ENCODE measurements around the gene CMIP.

Gene CMIP

DNA sequence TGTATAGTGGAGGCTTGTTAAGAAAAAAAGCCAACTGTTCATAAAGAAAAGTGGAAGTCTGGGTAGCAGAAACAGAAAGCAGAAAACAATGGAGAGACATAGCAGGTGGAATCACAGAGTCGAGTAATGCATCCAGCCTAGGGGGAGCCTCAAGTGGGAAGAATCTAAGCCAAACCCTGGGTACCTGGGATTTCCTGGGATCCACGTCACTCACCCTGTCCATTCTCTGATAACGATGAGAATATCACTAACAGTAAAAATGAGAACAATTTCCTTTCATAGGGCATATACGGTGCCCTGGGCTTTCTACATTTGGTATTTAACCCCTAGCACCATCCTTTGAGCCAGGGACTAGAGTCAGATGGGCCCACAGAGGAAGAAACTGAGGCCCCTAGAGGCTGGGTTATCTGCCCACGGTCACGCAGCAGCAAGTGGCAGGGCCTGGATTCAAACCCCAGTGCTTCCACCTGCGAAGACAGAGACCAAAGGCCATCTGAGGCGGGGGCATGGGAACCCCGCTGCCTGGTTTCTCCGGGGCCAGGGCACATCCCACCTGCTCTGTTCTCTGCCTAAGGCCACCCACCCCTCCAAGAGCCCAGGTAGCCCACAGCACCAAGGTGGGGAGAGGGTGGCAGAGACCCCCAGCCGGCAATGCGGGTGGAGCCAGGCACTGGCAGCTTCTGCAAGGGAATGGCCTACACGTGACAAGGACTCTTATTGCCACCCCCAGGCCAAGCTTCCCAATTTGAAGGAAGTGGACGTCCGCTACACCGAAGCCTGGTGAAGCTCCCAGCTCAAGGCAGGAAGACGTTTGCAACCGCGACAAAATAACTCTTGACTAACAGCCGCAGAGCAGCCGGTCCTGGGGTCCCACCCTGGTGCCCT, 264.6 kb downstream of the CMIP start:
- Histone ChIP-seq H3K4me1 (ENCODE audit: control insufficient read depth, insufficient read depth, low read length) (peaks cover 28% of the 10 kb centered on the region), H3K27ac (ENCODE audit: insufficient read depth, low read depth, low read length, poor library complexity, severe bottlenecking) (no peak overlapping the region), H3K9me3 (ENCODE audit: control insufficient read depth, low read length) (no peaks in the 10 kb centered on the region), H3K36me3 (ENCODE audit: control insufficient read depth, insufficient read depth, low read length) (peaks cover 25% of the 10 kb centered on the region), H3K27me3 (ENCODE audit: control insufficient read depth, insufficient read depth, low read length, poor library complexity, severe bottlenecking) (no peaks in the 10 kb centered on the region), H3K4me3 (ENCODE audit: insufficient read depth, low read depth, low read length) (no peak overlapping the region)
- WGBS, 2 experiments, result 85 to 88% methylated on average over 21 of the region's 21 CpGs

DNA sequence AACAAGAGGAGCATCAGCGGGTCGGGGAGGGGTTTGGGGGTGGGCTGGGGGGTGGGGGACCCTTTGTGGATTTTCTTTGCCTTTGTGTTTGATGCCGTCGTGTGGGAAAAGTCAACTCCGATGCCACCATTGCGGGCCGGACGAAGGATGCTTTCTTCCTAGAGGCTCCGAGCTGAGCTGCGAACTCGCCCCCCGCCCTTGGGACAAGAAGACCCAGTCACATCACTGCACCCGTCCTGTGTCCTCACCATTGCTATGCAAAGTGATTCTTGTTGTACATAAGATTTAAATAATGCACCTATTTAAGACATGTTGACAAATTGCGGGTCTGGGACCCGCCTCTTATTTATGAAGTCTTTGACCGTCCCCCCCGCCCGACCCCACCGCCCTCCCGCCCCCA, 265.4 kb downstream of the CMIP start:
- H3K27me3 ChIP-seq (ENCODE audit: control insufficient read depth, insufficient read depth, low read length, poor library complexity, severe bottlenecking), result no peaks in the 10 kb centered on the region
- no peak overlapping the region for H3K4me3 ChIP-seq (ENCODE audit: insufficient read depth, low read depth, low read length)
- H3K27ac ChIP-seq (ENCODE audit: insufficient read depth, low read depth, low read length, poor library complexity, severe bottlenecking), result no peak overlapping the region
- H3K9me3 ChIP-seq (ENCODE audit: control insufficient read depth, low read length), result no peaks in the 10 kb centered on the region
- peaks cover 20% of the 10 kb centered on the region for H3K36me3 ChIP-seq (ENCODE audit: control insufficient read depth, insufficient read depth, low read length)
- WGBS, 2 experiments, result 68 to 72% methylated on average over 20 of the region's 20 CpGs
- peaks cover 28% of the 10 kb centered on the region for H3K4me1 ChIP-seq (ENCODE audit: control insufficient read depth, insufficient read depth, low read length)

DNA sequence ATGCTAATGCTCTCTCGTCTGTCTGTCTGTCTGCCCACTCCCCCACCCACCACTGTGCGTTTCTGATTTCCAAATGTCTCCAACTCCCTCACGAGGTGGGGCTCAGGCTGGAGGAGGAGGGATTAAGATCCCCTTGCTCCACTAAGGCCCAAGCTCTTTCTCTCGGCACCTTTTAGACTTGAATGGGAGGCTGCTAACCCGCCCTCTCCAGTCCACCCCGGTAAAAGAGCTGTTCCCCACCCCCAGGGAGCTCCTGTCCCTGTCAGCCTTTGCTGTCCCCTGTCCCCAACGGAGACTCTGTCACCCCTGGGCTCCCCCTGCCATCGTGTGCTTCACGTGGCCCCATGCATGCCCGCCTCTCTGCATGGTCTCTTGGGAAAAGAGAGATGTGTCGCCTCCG, 266.0 kb downstream of the CMIP start:
- no peaks in the 10 kb centered on the region for H3K9me3 ChIP-seq (ENCODE audit: control insufficient read depth, low read length)
- H3K4me3 ChIP-seq (ENCODE audit: insufficient read depth, low read depth, low read length), result no peak overlapping the region
- peak overlapping the region; percentile 42 for H3K27ac ChIP-seq (ENCODE audit: insufficient read depth, low read depth, low read length, poor library complexity, severe bottlenecking)
- H3K27me3 ChIP-seq (ENCODE audit: control insufficient read depth, insufficient read depth, low read length, poor library complexity, severe bottlenecking), result no peaks in the 10 kb centered on the region
- WGBS, 2 experiments, result 9 to 15% methylated on average over 10 to 12 of the region's 12 CpGs
- H3K4me1 ChIP-seq (ENCODE audit: control insufficient read depth, insufficient read depth, low read length), result peaks cover 28% of the 10 kb centered on the region
- H3K36me3 ChIP-seq (ENCODE audit: control insufficient read depth, insufficient read depth, low read length), result peaks cover 16% of the 10 kb centered on the region

DNA sequence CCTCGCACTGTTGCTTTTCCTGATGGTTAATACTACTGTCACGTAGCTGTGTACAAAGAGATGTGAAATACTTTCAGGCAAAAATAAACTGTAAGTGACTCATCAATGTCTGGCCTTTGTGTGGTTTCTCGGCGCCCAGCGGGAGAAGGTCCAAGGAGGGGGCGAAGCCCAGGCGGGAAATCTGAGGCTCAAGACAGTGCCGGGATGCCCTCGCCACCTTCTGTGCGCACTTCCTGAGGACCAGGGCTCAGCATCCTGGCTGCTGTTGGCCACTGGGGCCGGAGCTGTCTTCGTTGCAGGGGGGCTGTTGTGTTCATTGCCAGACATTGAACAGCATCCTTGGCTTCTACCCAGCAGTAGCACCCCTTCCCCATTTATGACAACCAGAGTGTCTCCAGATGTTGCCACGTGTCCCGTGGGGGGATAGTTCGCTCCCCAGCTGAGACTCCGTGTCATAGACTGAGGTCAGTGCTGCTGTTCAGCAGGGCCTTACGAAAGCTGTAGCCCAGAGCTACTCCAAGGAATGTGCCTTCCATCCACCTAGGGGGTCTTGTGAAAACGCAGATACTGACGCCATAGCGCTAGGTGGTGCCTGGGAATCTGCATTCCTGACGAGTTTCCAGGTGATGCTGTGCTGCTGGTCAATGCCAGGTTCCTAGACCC, 267.2 kb downstream of the CMIP start:
- peak overlapping the region; percentile 38 for H3K27ac ChIP-seq (ENCODE audit: insufficient read depth, low read depth, low read length, poor library complexity, severe bottlenecking)
- 30 to 35% methylated on average over 21 of the region's 21 CpGs for WGBS, 2 experiments

DNA sequence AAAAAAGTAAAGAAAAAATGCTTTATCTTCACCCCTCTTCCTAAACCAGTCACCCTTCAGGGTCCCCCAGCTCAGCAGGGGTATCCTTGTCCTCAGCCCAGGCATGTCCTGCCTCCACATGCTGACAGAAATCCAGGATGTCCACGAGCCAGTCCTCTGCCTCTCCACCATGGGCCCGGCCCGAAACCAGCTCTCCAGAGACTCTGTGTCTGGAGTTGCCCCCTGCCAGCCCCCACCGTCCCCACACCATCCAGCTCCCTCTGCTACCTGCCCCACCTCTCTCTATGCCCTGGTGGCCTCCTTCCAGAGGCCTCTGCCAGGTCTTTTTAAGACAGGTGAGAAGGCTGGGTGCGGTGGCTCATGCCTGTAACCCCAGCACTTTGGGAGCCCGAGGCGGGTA, 268.1 kb downstream of the CMIP start:
- Histone ChIP-seq H3K9me3 (ENCODE audit: control insufficient read depth, low read length) (no peaks in the 10 kb centered on the region), H3K27ac (ENCODE audit: insufficient read depth, low read depth, low read length, poor library complexity, severe bottlenecking) (no peak overlapping the region), H3K4me3 (ENCODE audit: insufficient read depth, low read depth, low read length) (no peak overlapping the region), H3K27me3 (ENCODE audit: control insufficient read depth, insufficient read depth, low read length, poor library complexity, severe bottlenecking) (no peaks in the 10 kb centered on the region), H3K4me1 (ENCODE audit: control insufficient read depth, insufficient read depth, low read length) (peaks cover 28% of the 10 kb centered on the region), H3K36me3 (ENCODE audit: control insufficient read depth, insufficient read depth, low read length) (peaks cover 6% of the 10 kb centered on the region)
- WGBS, 2 experiments, result 83 to 86% methylated on average over 7 of the region's 7 CpGs

More for the DNA sequence above, 267.2 kb downstream of the CMIP start:
- Histone ChIP-seq H3K9me3 (ENCODE audit: control insufficient read depth, low read length) (no peaks in the 10 kb centered on the region), H3K36me3 (ENCODE audit: control insufficient read depth, insufficient read depth, low read length) (peaks cover 15% of the 10 kb centered on the region), H3K27me3 (ENCODE audit: control insufficient read depth, insufficient read depth, low read length, poor library complexity, severe bottlenecking) (no peaks in the 10 kb centered on the region), H3K4me3 (ENCODE audit: insufficient read depth, low read depth, low read length) (no peak overlapping the region), H3K4me1 (ENCODE audit: control insufficient read depth, insufficient read depth, low read length) (peaks cover 28% of the 10 kb centered on the region)

GRCh38 chr16:81713295-81713772, 268.7 kb downstream of the CMIP start:
- peaks cover 1% of the 10 kb centered on the region for H3K36me3 ChIP-seq (ENCODE audit: control insufficient read depth, insufficient read depth, low read length)
- 87 to 89% methylated on average over 16 of the region's 16 CpGs for WGBS, 2 experiments
- H3K4me3 ChIP-seq (ENCODE audit: insufficient read depth, low read depth, low read length), result no peak overlapping the region
- no peak overlapping the region for H3K27ac ChIP-seq (ENCODE audit: insufficient read depth, low read depth, low read length, poor library complexity, severe bottlenecking)
- no peaks in the 10 kb centered on the region for H3K9me3 ChIP-seq (ENCODE audit: control insufficient read depth, low read length)
- H3K27me3 ChIP-seq (ENCODE audit: control insufficient read depth, insufficient read depth, low read length, poor library complexity, severe bottlenecking), result no peaks in the 10 kb centered on the region
- peaks cover 28% of the 10 kb centered on the region for H3K4me1 ChIP-seq (ENCODE audit: control insufficient read depth, insufficient read depth, low read length)

DNA sequence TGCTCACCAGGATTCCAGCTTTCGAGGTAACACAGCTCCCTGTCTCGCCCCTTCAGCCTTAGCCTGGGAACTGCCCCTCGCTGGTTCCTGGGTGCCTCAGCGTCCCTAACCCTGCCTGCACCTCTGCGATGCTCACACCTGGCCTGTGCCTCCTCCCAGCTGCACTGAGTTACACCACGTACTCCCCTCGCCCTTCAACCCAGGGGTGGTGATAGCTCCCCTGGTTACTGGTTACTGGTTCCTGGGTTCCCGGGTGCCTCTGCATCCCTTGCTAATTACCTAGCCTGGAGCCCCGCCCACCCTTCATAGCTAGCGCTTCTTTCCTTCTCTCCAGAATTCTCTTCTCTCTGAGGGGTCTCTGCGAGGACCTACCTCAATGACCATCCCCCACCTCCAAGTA, 269.2 kb downstream of the CMIP start:
- Histone ChIP-seq H3K4me1 (ENCODE audit: control insufficient read depth, insufficient read depth, low read length) (peaks cover 31% of the 10 kb centered on the region), H3K27me3 (ENCODE audit: control insufficient read depth, insufficient read depth, low read length, poor library complexity, severe bottlenecking) (no peaks in the 10 kb centered on the region), H3K9me3 (ENCODE audit: control insufficient read depth, low read length) (no peaks in the 10 kb centered on the region), H3K4me3 (ENCODE audit: insufficient read depth, low read depth, low read length) (no peak overlapping the region), H3K27ac (ENCODE audit: insufficient read depth, low read depth, low read length, poor library complexity, severe bottlenecking) (no peak overlapping the region), H3K36me3 (ENCODE audit: control insufficient read depth, insufficient read depth, low read length) (no peaks in the 10 kb centered on the region)
- WGBS, 2 experiments, result 88 to 89% methylated on average over 11 of the region's 11 CpGs

GRCh38 chr16:81714583-81714982, 270.0 kb downstream of the CMIP start:
- 92 to 93% methylated on average over 7 of the region's 7 CpGs for WGBS, 2 experiments
- no peaks in the 10 kb centered on the region for H3K27me3 ChIP-seq (ENCODE audit: control insufficient read depth, insufficient read depth, low read length, poor library complexity, severe bottlenecking)
- H3K4me3 ChIP-seq (ENCODE audit: insufficient read depth, low read depth, low read length), result no peak overlapping the region
- H3K27ac ChIP-seq (ENCODE audit: insufficient read depth, low read depth, low read length, poor library complexity, severe bottlenecking), result no peak overlapping the region
- H3K9me3 ChIP-seq (ENCODE audit: control insufficient read depth, low read length), result no peaks in the 10 kb centered on the region
- no peaks in the 10 kb centered on the region for H3K36me3 ChIP-seq (ENCODE audit: control insufficient read depth, insufficient read depth, low read length)
- peaks cover 32% of the 10 kb centered on the region for H3K4me1 ChIP-seq (ENCODE audit: control insufficient read depth, insufficient read depth, low read length)

- peaks cover 30% of the 10 kb centered on the region for H3K4me1 ChIP-seq (ENCODE audit: control insufficient read depth, insufficient read depth, low read length)
- WGBS, 2 experiments, result 86% methylated on average over 6 to 10 of the region's 11 CpGs
- no peaks in the 10 kb centered on the region for H3K27me3 ChIP-seq (ENCODE audit: control insufficient read depth, insufficient read depth, low read length, poor library complexity, severe bottlenecking)
- H3K36me3 ChIP-seq (ENCODE audit: control insufficient read depth, insufficient read depth, low read length), result no peaks in the 10 kb centered on the region
- no peak overlapping the region for H3K4me3 ChIP-seq (ENCODE audit: insufficient read depth, low read depth, low read length)
- no peak overlapping the region for H3K27ac ChIP-seq (ENCODE audit: insufficient read depth, low read depth, low read length, poor library complexity, severe bottlenecking)
- no peaks in the 10 kb centered on the region for H3K9me3 ChIP-seq (ENCODE audit: control insufficient read depth, low read length)
Measured at GRCh38 chr16:81715358-81716196, 271.0 kb downstream of the CMIP start.
